HepG2 (cell line): Measurements from ENCODE around the gene CRIP1. TPM values are rescaled to one million over a fixed set of nuclear protein-coding genes. Genes with fewer than 3 reads are reported as not detected.

ENCODE experiments used
- AGO1 ChIP-seq: fragments of 200-400 bp; formaldehyde crosslinking; IDR thresholded peaks from 2 replicates; pipeline ENCODE4 v1.6.1; 2017; ENCODE audit warnings: mild to moderate bottlenecking, low read depth, low read length, moderate library complexity; ENCODE audit not compliant: poor library complexity, severe bottlenecking
- CBX5 ChIP-seq: sonication (generic); formaldehyde crosslinking; IDR thresholded peaks from 2 replicates; pipeline ENCODE4 v1.4.0; 2020; ENCODE audit warnings: missing genetic modification reagents, borderline replicate concordance
- HDAC1 ChIP-seq: sonication (generic); formaldehyde crosslinking; IDR thresholded peaks from 2 replicates; pipeline ENCODE4 v1.5.1; 2020; ENCODE audit warnings: mild to moderate bottlenecking, missing genetic modification reagents
- MYC ChIP-seq: sonication (generic); formaldehyde crosslinking; IDR thresholded peaks from 2 replicates; pipeline ENCODE4 v1.9.0; 2021; ENCODE audit warnings: missing genetic modification reagents, borderline replicate concordance
- NONO ChIP-seq, 2 experiments: fragments of 450-650 bp in 1 of 2; sonication (generic) in 1 of 2; formaldehyde crosslinking in 1 of 2; IDR thresholded peaks in 1 of 2; conservative IDR thresholded peaks in 1 of 2; 2 replicates each; pipeline versions ENCODE4 v1.6.1 to v1.8.0; 2017 to 2022; ENCODE audit warnings: mild to moderate bottlenecking in 1 of 2, missing genetic modification reagents in 1 of 2, moderate library complexity in 1 of 2
- PHF21A ChIP-seq: sonication (generic); formaldehyde crosslinking; IDR thresholded peaks from 2 replicates; pipeline ENCODE4 v1.5.0; 2020; ENCODE audit warnings: mild to moderate bottlenecking, missing genetic modification reagents
- PHF5A ChIP-seq: IDR thresholded peaks from one replicate; pipeline ENCODE4 v1.6.1; 2018; ENCODE audit warnings: low read depth, missing genetic modification reagents; ENCODE audit not compliant: unreplicated experiment
- SP1 ChIP-seq, 2 experiments: fragments of 450-650 bp in 1 of 2; sonication (generic) in 1 of 2; formaldehyde crosslinking in 1 of 2; IDR thresholded peaks; 2 replicates each; pipeline versions ENCODE4 v1.4.0 to v1.6.1; 2016 to 2020; ENCODE audit warnings: missing genetic modification reagents in 1 of 2
- TAF1 ChIP-seq: sonication (generic); formaldehyde crosslinking; IDR thresholded peaks from 2 replicates; pipeline ENCODE4 v1.4.0; 2020; ENCODE audit warnings: missing genetic modification reagents
- YEATS2 ChIP-seq: sonication (generic); formaldehyde crosslinking; IDR thresholded peaks from 2 replicates; pipeline ENCODE4 v1.4.0; 2020; ENCODE audit warnings: missing genetic modification reagents, borderline replicate concordance
- ZNF124 ChIP-seq: sonication (generic); formaldehyde crosslinking; IDR thresholded peaks from 2 replicates; pipeline ENCODE4 v1.4.0; 2020; ENCODE audit warnings: missing genetic modification reagents
- ZNF205 ChIP-seq: IDR thresholded peaks from 2 replicates; pipeline ENCODE4 v1.6.1; 2018; ENCODE audit warnings: missing biosample characterization, missing genetic modification reagents
- ZNF768 ChIP-seq: sonication (generic); formaldehyde crosslinking; IDR thresholded peaks from 2 replicates; pipeline ENCODE4 v1.4.0; 2020; ENCODE audit warnings: missing genetic modification reagents
- ZNF891 ChIP-seq: sonication (generic); formaldehyde crosslinking; IDR thresholded peaks from 2 replicates; pipeline ENCODE4 v1.5.0; 2020; ENCODE audit warnings: mild to moderate bottlenecking, missing genetic modification reagents
- polyA plus RNA-seq, 8 experiments: library from polyadenylated mRNA; depleted of rRNA in 3 of 8; stranded (reverse) in 7 of 8; unstranded in 1 of 8; fragments of >200 nt; fragmentation: Illumina TruSeq in 4 of 8; extraction: Trizol in 4 of 8; gene quantifications; 2 replicates each; pipeline versions ENCODE4 v1.2.1 to v1.2.3, GENCODE V29; 2011 to 2016; ENCODE audit warnings: low read depth in 4 of 8, missing spikeins in 1 of 8, mixed read lengths in 1 of 8; ENCODE audit not compliant: insufficient read depth in 1 of 8
- total RNA-seq, 5 experiments: library from RNA; depleted of rRNA; stranded (reverse); fragments of >200 nt; fragmentation: Illumina TruSeq; extraction: Trizol; gene quantifications; 2 replicates each; pipeline ENCODE4 v1.2.3, GENCODE V29; 2016; ENCODE audit warnings: low read depth in 1 of 5
- TF ChIP-seq, protein P1 (sequence below), 2 experiments: IDR thresholded peaks; 2 replicates each; pipeline ENCODE4 v1.6.1; 2011 to 2012; ENCODE audit warnings: low read length in 2 of 2, borderline replicate concordance in 1 of 2, low read depth in 1 of 2, mild to moderate bottlenecking in 1 of 2, moderate library complexity in 1 of 2
- TF ChIP-seq, protein P2 (sequence below): sonication (generic); formaldehyde crosslinking; IDR thresholded peaks from 2 replicates; pipeline ENCODE4 v1.4.0; 2020; ENCODE audit warnings: mild to moderate bottlenecking, missing genetic modification reagents
- TF ChIP-seq, protein P3 (sequence below): sonication (generic); formaldehyde crosslinking; conservative IDR thresholded peaks from 2 replicates; pipeline ENCODE4 v1.5.0; 2020; ENCODE audit warnings: missing genetic modification reagents
- TF ChIP-seq, protein P4 (sequence below): sonication (generic); formaldehyde crosslinking; IDR thresholded peaks from 2 replicates; pipeline ENCODE4 v1.4.0; 2020; ENCODE audit warnings: missing genetic modification reagents, mild to moderate bottlenecking, borderline replicate concordance

Gene CRIP1
- total and polyA plus RNA-seq, 2 of the 13 experiments (the other 11 are each of a cell fraction or from before 2014, with no cell fraction given) = 53.9 to 59.5 TPM

DNA sequence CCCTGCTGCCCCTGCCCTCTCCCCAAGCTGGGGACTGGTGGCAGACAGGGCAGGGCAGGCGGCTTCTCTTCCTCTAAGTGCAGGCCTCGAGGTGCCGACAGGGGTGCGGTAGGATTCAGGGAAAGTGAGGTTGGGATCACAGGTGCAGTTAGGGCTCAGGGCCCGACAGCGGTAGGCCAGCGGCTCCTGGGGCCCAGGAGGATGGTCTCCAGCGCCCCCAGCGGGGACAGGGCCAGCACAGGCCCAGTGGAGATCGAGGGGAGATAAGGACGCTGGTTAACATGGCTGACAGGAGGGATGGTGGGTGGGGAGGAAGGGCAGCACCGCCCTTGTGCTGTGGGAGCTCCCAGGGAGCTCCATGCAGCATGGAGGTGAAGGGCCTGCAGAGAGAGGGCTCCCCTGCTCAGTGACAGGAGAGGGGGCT is 935 bp upstream of the CRIP1 start (continued):
- TF ChIP-seq NONO (IDR thresholded peaks at IDR 0.05) (no peak), NONO (CRISPR knock-in tag; conservative IDR thresholded peaks at IDR 0.05) (peak; percentile 77), ZNF205 (CRISPR knock-in tag) (0 out of 2 replicates have a peak, but pooled peaks have one; percentile 28), SP1 (IDR thresholded peaks at IDR 0.05) (no peak), SP1 (CRISPR knock-in tag; IDR thresholded peaks at IDR 0.05) (peak; percentile 31; the same call in 1 of the 2 replicates), ZNF768 (CRISPR knock-in tag) (peak; percentile 15; the same call in 1 of the 2 replicates), PHF21A (CRISPR knock-in tag) (peak; percentile 32; the same call in 1 of the 2 replicates), HDAC1 (CRISPR knock-in tag) (peak; percentile 53), TAF1 (0 out of 2 replicates have a peak, but pooled peaks have one; percentile 39), YEATS2 (CRISPR knock-in tag) (peak; percentile 17; the same call in 1 of the 2 replicates), ZNF891 (CRISPR knock-in tag) (0 out of 2 replicates have a peak, but pooled peaks have one; percentile 32), PHF5A (CRISPR knock-in tag) (peak; percentile 36), ZNF124 (peak; percentile 59; the same call in 1 of the 2 replicates), CBX5 (CRISPR knock-in tag) (no peak), MYC (CRISPR knock-in tag) (0 out of 2 replicates have a peak, but pooled peaks have one; percentile 19), AGO1 (peak; percentile 79)
- TF ChIP-seq, protein P1, sequence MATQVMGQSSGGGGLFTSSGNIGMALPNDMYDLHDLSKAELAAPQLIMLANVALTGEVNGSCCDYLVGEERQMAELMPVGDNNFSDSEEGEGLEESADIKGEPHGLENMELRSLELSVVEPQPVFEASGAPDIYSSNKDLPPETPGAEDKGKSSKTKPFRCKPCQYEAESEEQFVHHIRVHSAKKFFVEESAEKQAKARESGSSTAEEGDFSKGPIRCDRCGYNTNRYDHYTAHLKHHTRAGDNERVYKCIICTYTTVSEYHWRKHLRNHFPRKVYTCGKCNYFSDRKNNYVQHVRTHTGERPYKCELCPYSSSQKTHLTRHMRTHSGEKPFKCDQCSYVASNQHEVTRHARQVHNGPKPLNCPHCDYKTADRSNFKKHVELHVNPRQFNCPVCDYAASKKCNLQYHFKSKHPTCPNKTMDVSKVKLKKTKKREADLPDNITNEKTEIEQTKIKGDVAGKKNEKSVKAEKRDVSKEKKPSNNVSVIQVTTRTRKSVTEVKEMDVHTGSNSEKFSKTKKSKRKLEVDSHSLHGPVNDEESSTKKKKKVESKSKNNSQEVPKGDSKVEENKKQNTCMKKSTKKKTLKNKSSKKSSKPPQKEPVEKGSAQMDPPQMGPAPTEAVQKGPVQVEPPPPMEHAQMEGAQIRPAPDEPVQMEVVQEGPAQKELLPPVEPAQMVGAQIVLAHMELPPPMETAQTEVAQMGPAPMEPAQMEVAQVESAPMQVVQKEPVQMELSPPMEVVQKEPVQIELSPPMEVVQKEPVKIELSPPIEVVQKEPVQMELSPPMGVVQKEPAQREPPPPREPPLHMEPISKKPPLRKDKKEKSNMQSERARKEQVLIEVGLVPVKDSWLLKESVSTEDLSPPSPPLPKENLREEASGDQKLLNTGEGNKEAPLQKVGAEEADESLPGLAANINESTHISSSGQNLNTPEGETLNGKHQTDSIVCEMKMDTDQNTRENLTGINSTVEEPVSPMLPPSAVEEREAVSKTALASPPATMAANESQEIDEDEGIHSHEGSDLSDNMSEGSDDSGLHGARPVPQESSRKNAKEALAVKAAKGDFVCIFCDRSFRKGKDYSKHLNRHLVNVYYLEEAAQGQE (IDR thresholded peaks at IDR 0.05; ENCODE audit: borderline replicate concordance in 1 of 2, low read depth in 1 of 2, low read length in 2 of 2) = no peak
- TF ChIP-seq, protein P2, sequence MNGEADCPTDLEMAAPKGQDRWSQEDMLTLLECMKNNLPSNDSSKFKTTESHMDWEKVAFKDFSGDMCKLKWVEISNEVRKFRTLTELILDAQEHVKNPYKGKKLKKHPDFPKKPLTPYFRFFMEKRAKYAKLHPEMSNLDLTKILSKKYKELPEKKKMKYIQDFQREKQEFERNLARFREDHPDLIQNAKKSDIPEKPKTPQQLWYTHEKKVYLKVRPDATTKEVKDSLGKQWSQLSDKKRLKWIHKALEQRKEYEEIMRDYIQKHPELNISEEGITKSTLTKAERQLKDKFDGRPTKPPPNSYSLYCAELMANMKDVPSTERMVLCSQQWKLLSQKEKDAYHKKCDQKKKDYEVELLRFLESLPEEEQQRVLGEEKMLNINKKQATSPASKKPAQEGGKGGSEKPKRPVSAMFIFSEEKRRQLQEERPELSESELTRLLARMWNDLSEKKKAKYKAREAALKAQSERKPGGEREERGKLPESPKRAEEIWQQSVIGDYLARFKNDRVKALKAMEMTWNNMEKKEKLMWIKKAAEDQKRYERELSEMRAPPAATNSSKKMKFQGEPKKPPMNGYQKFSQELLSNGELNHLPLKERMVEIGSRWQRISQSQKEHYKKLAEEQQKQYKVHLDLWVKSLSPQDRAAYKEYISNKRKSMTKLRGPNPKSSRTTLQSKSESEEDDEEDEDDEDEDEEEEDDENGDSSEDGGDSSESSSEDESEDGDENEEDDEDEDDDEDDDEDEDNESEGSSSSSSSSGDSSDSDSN (CRISPR knock-in tag) = peak; percentile 53
- TF ChIP-seq, protein P3, sequence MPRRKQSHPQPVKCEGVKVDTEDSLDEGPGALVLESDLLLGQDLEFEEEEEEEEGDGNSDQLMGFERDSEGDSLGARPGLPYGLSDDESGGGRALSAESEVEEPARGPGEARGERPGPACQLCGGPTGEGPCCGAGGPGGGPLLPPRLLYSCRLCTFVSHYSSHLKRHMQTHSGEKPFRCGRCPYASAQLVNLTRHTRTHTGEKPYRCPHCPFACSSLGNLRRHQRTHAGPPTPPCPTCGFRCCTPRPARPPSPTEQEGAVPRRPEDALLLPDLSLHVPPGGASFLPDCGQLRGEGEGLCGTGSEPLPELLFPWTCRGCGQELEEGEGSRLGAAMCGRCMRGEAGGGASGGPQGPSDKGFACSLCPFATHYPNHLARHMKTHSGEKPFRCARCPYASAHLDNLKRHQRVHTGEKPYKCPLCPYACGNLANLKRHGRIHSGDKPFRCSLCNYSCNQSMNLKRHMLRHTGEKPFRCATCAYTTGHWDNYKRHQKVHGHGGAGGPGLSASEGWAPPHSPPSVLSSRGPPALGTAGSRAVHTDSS (CRISPR knock-in tag) = no peak
- TF ChIP-seq, protein P4, sequence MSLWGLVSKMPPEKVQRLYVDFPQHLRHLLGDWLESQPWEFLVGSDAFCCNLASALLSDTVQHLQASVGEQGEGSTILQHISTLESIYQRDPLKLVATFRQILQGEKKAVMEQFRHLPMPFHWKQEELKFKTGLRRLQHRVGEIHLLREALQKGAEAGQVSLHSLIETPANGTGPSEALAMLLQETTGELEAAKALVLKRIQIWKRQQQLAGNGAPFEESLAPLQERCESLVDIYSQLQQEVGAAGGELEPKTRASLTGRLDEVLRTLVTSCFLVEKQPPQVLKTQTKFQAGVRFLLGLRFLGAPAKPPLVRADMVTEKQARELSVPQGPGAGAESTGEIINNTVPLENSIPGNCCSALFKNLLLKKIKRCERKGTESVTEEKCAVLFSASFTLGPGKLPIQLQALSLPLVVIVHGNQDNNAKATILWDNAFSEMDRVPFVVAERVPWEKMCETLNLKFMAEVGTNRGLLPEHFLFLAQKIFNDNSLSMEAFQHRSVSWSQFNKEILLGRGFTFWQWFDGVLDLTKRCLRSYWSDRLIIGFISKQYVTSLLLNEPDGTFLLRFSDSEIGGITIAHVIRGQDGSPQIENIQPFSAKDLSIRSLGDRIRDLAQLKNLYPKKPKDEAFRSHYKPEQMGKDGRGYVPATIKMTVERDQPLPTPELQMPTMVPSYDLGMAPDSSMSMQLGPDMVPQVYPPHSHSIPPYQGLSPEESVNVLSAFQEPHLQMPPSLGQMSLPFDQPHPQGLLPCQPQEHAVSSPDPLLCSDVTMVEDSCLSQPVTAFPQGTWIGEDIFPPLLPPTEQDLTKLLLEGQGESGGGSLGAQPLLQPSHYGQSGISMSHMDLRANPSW (CRISPR knock-in tag) = no peak
